ENCODE measurements around the gene CDC42EP3. TPM values are rescaled to one million over a fixed set of nuclear protein-coding genes. Genes with fewer than 3 reads are reported as not detected.

Gene CDC42EP3
- total RNA-seq, 1 experiment from 2014 or later, result 31.5 TPM

GRCh38 chr2:37698931-37699481 lies 27.6 kb upstream of the CDC42EP3 start:
- H3K9me3 Mint-ChIP-seq, result peaks cover 12% of the 10 kb centered on the region
- ChIA-PET POLR2A (no interaction called here), CTCF (no interaction called here)
- no peak overlapping the region for H3K27ac Mint-ChIP-seq
- TF ChIP-seq ERG (CRISPR knock-in tag; IDR thresholded peaks at IDR 0.05) (no peak), ZNF532 (CRISPR knock-in tag; IDR thresholded peaks at IDR 0.05; ENCODE audit: borderline replicate concordance) (no peak), NR2C2 (CRISPR knock-in tag; IDR thresholded peaks at IDR 0.05) (no peak), FOXJ3 (CRISPR knock-in tag; IDR thresholded peaks at IDR 0.05; ENCODE audit: borderline replicate concordance) (no peak)
- no peak for ATAC-seq
- no peak overlapping the region for H3K4me3 Mint-ChIP-seq
- H3K27me3 Mint-ChIP-seq (ENCODE audit: low read depth), result no peaks in the 10 kb centered on the region; the same call in 1 of the 2 replicates
- DNase-seq (ENCODE audit: low spot score), result no peak
- no peaks in the 10 kb centered on the region for H3K36me3 Mint-ChIP-seq
- no peaks in the 10 kb centered on the region for H3K4me1 Mint-ChIP-seq

GRCh38 chr2:37695336-37695735 lies 23.9 kb upstream of the CDC42EP3 start:
- H3K27ac Mint-ChIP-seq, result no peak overlapping the region
- no peaks in the 10 kb centered on the region for H3K4me1 Mint-ChIP-seq
- TF ChIP-seq ZNF512 (CRISPR knock-in tag; IDR thresholded peaks at IDR 0.05; ENCODE audit: borderline replicate concordance), result no peak
- no peak overlapping the region for H3K4me3 Mint-ChIP-seq
- no peaks in the 10 kb centered on the region for H3K36me3 Mint-ChIP-seq
- H3K9me3 Mint-ChIP-seq, result 0 out of 2 replicates have a peak, but pooled peaks cover 5% of the 10 kb centered on the region
- DNase-seq (ENCODE audit: low spot score) (no peak), ATAC-seq (no peak)
- H3K27me3 Mint-ChIP-seq (ENCODE audit: low read depth), result no peaks in the 10 kb centered on the region
- ChIA-PET POLR2A (no interaction called here), CTCF (no interaction called here)

- H3K9me3 Mint-ChIP-seq, result 0 out of 2 replicates have a peak, but pooled peaks cover 6% of the 10 kb centered on the region
- CTCF ChIA-PET, result interaction anchor here (1.1 kb wide), 1 partner anchor 297 kb away, joined by 3 read pairs; no protein-coding TSS in a partner anchor
- no peak overlapping the region for H3K27ac Mint-ChIP-seq
- no peak overlapping the region for H3K4me3 Mint-ChIP-seq
- H3K27me3 Mint-ChIP-seq (ENCODE audit: low read depth), result no peaks in the 10 kb centered on the region
- peaks cover 15% of the 10 kb centered on the region for H3K4me1 Mint-ChIP-seq
- POLR2A ChIA-PET, result no interaction called here
- DNase-seq (ENCODE audit: low spot score) (no peak), ATAC-seq (no peak)
- no peak for TF ChIP-seq SMAD4 (CRISPR knock-in tag; IDR thresholded peaks at IDR 0.05)
- no peak for TF ChIP-seq AFF4 (CRISPR knock-in tag; IDR thresholded peaks at IDR 0.05; ENCODE audit: borderline replicate concordance)
- no peak for TF ChIP-seq ZNF416 (CRISPR knock-in tag; IDR thresholded peaks at IDR 0.05)
- TF ChIP-seq EMX1 (CRISPR knock-in tag; IDR thresholded peaks at IDR 0.05), result no peak
- no peak for TF ChIP-seq NFE2L1 (CRISPR knock-in tag; IDR thresholded peaks at IDR 0.05)
- no peak for TF ChIP-seq IRF2 (CRISPR knock-in tag; IDR thresholded peaks at IDR 0.05; ENCODE audit: borderline replicate concordance, low read depth)
- no peak for TF ChIP-seq HMGA2 (CRISPR knock-in tag; IDR thresholded peaks at IDR 0.05)
- no peak for TF ChIP-seq KAT7 (CRISPR knock-in tag; IDR thresholded peaks at IDR 0.05; ENCODE audit: borderline replicate concordance)
- no peak for TF ChIP-seq JAZF1 (CRISPR knock-in tag; IDR thresholded peaks at IDR 0.05)
- TF ChIP-seq FOXK1 (CRISPR knock-in tag; IDR thresholded peaks at IDR 0.05), result no peak
- TF ChIP-seq MAX (CRISPR knock-in tag; IDR thresholded peaks at IDR 0.05), result no peak
- no peak for TF ChIP-seq USF2 (CRISPR knock-in tag; IDR thresholded peaks at IDR 0.05)
- no peak for TF ChIP-seq MYBL2 (CRISPR knock-in tag; IDR thresholded peaks at IDR 0.05)
- no peak for TF ChIP-seq ZNF138 (CRISPR knock-in tag; conservative IDR thresholded peaks at IDR 0.05)
- H3K36me3 Mint-ChIP-seq, result no peaks in the 10 kb centered on the region
Measured at GRCh38 chr2:37692711-37693110, 21.3 kb upstream of the CDC42EP3 start.
